Sigmoid colon (tissue), 4 donors: Measurements from ENCODE around the gene SPRED2.

Experiments
- CTCF ChIP-seq, 4 experiments: fragments of 450-650 bp in 3 of 4; fragments of 200-600 bp in 1 of 4; IDR thresholded peaks; one replicate each; pipeline ENCODE4 v1.5.1; 2016 to 2019; ENCODE audit warnings: antibody characterized with exemption in 4 of 4, mild to moderate bottlenecking in 3 of 4, moderate library complexity in 2 of 4
- EP300 ChIP-seq, 4 donors: sonication (generic); formaldehyde crosslinking; IDR thresholded peaks; one replicate each; pipeline ENCODE4 v1.6.1; 2017; ENCODE audit warnings: antibody characterized with exemption in 4 of 4
- POLR2A ChIP-seq, 2 donors: fragments of 450-650 bp; IDR thresholded peaks; one replicate each; pipeline ENCODE4 v1.6.1; 2016; ENCODE audit warnings: antibody characterized with exemption in 2 of 2, mild to moderate bottlenecking in 2 of 2, moderate library complexity in 2 of 2
- POLR2AphosphoS5 ChIP-seq, 4 donors: sonication (generic); formaldehyde crosslinking; IDR thresholded peaks; one replicate each; pipeline ENCODE4 v1.6.1; 2017; ENCODE audit warnings: antibody characterized with exemption in 4 of 4

GRCh38 chr2:65381607-65382051, 50.8 kb downstream of the SPRED2 start:
- TF ChIP-seq CTCF (IDR thresholded peaks at IDR 0.05) (no peak), POLR2A (IDR thresholded peaks at IDR 0.05) (no peak), POLR2AphosphoS5 (IDR thresholded peaks at IDR 0.05) (no peak), EP300 (IDR thresholded peaks at IDR 0.05) (no peak)
